GM21526 (cell line): Measurements from ENCODE around the gene ADTRP.
"Not testable (repeated sequence)": the region's sequence is repeated elsewhere in the genome, so short reads cannot be mapped to it uniquely, and the experiment has no call there.

Experiments
- ATAC-seq: cut with Tn5 transposase; IDR thresholded peaks from one replicate; pipeline ENCODE4 v1.9.1; 2021; ENCODE audit warnings: moderate library complexity; ENCODE audit not compliant: unreplicated experiment, low FRiP score

ADTRP gene

DNA sequence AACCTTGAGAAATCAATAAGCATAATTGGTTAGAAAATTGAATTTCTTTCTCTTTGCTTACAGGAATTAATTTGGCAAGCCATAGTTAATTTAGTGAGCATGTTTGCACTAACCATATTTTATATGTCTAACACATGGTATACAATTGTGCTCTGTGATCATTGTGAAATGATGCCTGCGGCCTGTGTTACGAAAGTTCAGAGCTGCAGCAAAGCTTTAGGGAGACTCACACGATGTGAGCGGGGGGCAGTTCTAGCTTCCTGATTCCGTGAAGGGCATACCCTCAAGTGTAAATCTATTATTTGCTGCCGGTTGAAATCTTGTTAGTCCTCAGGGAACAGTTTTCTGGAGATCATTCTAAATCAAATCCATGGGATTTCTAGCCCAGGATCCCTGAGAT lies 25.5 kb upstream of the ADTRP start:
- no peak for ATAC-seq

- no peak for ATAC-seq
Observed at GRCh38 chr6:11803591-11803971, 25.0 kb upstream of the ADTRP start.

DNA sequence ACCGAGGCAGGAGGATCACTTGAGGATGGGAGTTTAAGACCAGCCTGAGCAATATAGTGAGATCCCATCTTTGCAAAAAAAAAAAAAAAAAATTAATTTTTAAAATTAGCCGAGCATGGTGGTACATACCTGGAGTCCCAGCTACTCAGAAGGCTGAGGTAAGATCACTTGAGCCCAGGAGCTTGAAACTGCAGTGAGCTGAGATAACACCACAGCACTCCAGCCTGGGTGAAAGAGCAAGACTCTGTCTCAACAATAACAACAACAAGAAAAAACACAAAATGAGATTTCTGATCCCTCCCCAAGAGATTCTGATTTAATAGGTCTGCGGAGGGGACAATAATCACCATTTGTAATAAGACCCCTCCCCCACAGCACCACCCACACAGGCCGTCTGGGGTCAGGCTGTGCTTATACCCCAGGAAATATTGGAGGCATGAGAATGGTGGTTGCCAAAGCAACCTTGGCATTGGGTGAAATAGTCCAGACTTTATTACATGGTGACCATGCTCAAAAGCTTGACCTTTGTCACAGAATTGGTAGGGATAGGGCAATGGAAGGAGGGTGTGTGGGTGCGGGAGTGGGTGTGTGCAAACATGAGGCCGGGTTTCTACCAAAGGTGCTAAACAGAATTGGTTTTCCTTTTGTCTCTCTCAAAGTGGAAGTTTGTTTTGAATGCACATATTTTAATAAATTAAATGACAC lies 24.4 kb upstream of the ADTRP start:
- ATAC-seq = no peak

DNA sequence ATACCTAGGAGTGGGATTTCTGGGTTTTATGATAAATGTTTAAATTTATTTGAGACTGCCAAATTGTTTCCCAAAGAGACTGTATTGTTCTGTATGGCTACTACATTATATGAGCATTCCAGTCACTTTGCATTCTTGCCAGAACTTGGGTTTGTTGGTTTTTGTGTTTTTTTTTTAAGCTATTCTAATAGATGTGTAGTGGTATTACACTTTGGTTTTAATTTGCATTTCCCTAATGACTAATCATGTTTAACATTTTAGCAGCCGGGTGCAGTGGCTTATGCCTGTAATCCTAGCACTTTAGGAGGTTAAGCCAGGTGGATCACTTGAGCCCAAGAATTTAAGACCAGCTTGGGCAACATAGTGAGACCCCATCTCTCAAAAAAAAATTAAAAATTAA lies 21.9 kb upstream of the ADTRP start:
- ATAC-seq = not testable (repeated sequence)

DNA sequence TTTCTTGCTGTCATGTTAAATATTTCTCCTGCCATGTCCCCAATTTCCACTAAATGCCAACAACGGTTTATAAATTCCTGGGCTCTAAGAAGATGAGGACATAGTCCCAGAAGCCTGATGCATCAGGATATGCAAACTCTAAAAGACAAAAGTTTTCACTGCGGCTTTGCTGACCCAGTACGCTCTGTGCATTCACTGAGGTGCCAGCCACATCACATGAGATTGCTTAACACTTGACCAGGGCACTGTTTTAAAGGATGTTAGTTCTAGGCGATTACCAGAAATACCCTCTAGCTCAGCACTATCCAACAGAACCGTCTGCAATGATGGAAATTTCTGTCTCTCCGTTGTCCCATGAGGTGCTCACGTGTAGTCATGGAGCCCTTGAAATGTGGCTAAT lies 19.9 kb upstream of the ADTRP start:
- ATAC-seq = no peak

DNA sequence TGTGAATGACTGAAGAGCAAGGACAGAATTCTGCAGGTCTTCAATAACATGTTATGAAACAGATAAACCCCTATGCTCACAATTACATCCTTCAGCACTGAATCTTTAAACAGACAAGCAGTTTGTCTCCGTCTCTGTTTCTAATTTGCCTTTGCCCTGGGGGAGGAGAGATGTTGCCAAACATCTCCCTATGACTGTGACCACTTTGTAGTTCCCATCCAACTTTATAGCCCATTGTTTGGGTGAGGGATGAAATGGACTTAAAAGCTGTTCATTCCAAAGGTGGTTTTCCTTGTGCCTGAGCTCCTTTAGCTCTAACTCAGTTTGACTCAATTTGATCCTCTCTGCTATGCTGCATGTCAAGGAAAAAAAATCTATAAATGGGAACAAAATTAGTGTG lies 19.5 kb upstream of the ADTRP start:
- no peak for ATAC-seq

DNA sequence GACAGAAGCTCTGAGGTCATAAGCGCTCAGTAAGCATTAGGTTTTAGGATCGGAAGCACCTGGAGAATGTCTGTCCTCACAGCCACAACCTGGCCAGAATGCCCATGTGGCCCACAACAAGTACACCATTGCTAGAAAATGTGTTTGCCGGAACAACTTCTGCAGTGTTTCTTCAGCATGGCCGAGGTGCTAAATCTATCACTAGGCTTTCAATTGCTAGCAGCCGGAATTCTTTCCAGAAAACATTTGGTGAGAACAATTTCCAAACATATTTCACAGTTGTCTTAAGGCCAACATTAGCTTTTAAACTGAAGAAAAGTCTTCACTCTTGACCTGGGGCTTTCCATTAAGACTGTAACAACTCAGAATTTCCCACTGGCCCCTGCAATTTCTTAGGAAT lies 18.2 kb upstream of the ADTRP start:
- no peak for ATAC-seq

GRCh38 chr6:11795403-11795802 lies 16.8 kb upstream of the ADTRP start:
- ATAC-seq = no peak

DNA sequence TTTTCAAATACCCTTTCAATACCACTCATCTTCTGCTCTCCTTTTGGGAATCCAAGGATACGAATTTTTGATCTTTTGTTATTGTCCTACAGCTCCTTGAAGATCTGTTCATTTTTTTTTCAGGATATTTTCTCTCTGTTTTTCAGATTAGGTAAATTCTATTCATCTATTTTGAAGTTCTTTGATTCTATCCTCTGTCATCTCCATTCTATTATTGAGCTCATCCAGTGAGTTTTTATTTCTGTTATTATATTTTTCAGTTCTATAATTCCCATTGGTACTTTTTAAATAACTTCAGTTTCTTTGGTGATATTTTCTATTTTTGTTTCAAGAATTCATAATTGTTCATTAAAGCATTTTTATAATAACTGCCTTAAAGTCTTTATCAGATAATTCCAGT lies 14.7 kb upstream of the ADTRP start:
- ATAC-seq = no peak

DNA sequence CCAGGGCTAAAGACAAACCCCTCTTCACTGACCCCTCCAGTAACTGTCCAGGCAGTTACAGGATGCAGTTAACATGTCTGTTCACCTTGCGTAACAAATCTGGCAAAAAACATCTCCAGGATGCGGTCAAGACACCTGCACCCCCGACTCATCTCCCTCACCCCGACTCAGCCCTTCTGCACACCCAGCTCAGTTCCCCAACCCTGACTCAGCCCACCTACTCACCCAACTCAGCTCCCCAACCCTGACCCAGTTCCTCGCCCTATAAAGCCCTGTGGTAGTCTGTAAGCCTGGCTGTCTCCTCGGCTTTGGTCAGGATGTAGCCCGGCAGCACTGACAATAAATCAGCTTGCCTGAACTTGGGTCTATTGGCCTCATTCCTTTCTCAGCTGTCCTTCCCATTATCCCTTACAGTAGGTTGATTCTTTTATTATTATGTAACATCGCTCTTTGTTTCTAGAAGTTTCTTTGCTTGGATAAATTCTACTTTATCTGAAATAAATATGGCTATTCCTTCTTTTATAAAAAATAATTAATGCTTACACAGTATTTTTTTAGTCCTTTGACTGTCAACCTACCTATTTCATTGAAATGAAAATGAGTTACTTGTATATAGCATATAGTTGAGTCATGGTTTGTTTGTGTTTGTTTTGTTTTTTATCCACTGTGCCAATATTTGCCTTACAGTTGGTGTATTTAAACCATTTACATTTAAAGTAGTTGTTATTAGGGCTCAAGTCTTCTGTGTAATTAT lies 12.9 kb upstream of the ADTRP start:
- ATAC-seq = no peak

- no peak for ATAC-seq
Observed at GRCh38 chr6:11789744-11790143, 11.1 kb upstream of the ADTRP start.

DNA sequence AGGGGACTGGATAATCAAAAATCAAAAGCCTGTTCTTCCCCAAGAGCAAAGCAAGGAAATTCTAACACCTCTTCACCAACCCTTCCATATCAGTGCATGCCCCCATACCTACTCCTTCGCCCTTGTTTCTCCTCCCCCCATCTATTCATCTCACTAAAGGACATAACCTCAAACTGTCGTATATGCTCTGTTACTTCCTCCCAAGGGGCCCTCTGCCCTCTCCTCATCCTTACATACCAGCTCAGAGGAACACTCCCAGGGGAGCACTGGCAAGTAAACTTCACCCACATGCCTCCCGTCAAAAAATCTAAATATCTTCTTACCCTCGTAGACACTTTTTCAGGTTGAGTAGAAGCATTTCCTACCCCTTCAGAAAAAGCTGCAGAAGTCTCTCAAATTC lies 9.4 kb upstream of the ADTRP start:
- ATAC-seq = no peak

DNA sequence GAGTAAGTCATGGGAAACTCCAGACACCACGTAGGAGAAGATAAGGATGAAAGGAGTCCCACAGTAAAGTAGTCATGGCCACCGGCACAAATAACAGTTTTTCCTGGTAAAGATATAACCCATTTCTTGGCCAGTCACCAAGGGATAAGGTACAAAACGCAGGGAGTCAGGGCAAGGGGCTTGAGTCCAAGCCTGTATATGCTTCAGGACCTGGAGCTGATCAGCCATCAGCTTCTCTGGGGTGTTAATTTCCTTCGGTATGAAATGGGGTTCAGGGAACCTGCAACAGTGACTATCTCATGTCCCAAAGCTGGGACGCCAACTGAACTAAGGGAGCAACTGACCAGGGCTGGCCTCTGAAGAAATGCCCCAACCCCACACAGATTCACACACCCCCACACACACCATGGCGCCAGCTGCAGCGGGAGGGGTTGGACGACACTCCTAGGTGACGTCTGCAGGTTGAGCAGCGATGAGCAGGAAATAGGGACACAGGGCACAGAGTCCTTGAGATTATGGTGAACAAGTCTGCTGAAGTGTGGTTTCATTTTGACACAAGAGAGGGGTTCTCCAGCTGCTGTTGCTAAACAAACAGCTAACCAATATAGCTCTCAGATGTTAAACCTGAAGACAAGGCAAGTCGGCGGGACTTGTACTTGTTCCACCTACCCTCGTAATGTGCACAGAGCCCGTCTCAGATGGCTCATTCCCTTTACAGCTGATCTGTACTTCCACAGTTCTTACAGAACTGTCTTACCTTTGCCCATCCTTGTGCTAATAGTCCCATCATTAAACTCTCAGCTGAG lies 7.4 kb upstream of the ADTRP start:
- peak; percentile 77 for ATAC-seq

DNA sequence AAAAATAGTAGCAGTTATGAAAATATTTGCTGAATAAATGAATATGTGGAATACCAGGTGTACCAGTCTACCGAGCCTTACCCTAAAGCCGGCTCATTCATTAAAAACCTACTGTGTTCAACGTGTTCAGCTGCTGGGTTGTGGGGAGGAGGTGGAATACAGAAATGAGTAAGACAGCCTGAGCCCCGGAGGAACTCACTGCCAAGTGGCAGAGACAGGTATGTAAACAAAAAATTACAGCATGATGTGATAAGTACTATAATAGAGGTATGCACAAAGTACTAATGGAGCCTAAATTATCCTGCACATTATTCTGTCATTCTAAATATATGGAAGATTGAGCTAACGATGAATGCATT lies 6.8 kb upstream of the ADTRP start:
- peak; percentile 63 for ATAC-seq

- ATAC-seq = no peak
Observed at GRCh38 chr6:11784341-11784740, 5.7 kb upstream of the ADTRP start.

- no peak for ATAC-seq
Observed at GRCh38 chr6:11783524-11784064, 5.0 kb upstream of the ADTRP start.

DNA sequence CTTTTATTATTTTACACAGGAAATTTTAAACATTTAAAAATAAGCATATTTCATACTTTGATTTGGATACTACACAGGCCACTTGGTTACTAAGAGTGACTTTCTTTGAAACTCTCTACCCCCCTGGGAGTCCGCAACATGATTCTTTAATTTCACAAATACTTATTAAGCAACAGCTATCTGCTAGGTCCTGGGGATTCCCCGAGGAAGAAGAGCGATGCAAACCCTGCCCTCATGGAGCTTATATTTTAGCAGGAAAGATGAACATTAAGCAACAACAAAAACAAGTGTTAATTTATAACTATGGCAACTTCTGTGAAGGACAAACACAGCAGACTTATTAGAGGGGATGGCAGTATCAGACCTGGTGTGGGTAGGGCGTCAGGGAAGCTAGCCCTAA lies 3.9 kb upstream of the ADTRP start:
- no peak for ATAC-seq

GRCh38 chr6:11780097-11780428 lies 1.5 kb upstream of the ADTRP start:
- ATAC-seq = no peak

- ATAC-seq = no peak
Observed at GRCh38 chr6:11779329-11780096, 910 bp upstream of the ADTRP start.

DNA sequence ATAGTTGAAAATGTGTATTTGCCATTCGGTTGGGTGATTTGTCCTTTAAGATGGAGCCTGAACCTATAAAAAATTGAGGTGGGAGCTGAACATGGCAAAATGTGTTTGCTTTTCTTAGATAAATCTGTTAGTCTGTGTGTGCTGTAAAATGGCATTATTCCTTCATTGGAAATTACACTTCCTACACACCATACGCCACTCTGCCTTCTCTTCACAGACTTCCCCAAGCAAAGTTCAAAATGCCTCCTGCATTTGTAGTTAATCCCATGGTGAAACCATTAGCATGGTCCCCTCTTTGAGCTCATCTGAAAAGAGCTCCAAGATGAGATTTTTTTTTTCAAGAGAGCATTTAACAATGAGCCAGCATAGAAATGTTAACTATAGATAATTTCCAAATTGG lies 567 bp downstream of the ADTRP start:
- no peak for ATAC-seq
